ENCODE data around the gene DHRSX.

DNA sequence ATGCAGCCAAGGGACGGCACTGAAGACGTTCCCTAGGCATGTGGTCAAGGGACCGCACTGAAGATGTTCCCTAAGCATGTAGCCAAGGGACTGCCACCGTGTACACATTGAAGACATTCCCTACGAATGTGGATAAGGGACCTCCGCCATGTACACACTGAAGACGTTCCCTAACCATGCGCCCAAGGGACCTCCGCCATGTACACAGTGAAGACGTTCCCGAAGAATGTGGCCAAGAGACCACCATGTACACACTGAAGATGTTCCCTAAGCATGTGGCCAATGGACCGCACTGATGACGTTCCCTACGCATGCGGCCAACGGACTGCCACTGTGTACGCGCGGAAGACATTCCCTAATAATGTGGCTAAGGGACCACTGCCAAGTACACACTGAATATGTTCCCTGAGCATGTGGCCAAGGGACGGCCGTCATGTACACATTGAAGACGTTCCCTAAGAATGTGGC is 48.4 kb downstream of the DHRSX start:
- TF ChIP-seq ZNF707 (tag by site-specific recombination; IDR thresholded peaks at IDR 0.05): no peak
- TF ChIP-seq, protein P1, sequence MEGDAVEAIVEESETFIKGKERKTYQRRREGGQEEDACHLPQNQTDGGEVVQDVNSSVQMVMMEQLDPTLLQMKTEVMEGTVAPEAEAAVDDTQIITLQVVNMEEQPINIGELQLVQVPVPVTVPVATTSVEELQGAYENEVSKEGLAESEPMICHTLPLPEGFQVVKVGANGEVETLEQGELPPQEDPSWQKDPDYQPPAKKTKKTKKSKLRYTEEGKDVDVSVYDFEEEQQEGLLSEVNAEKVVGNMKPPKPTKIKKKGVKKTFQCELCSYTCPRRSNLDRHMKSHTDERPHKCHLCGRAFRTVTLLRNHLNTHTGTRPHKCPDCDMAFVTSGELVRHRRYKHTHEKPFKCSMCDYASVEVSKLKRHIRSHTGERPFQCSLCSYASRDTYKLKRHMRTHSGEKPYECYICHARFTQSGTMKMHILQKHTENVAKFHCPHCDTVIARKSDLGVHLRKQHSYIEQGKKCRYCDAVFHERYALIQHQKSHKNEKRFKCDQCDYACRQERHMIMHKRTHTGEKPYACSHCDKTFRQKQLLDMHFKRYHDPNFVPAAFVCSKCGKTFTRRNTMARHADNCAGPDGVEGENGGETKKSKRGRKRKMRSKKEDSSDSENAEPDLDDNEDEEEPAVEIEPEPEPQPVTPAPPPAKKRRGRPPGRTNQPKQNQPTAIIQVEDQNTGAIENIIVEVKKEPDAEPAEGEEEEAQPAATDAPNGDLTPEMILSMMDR (tag by site-specific recombination; IDR thresholded peaks at IDR 0.05): no peak

All from HEK293 (cell line).